Natural killer cell treated with Interleukin-12 subunit alpha and Interleukin-12 subunit beta and Interleukin-15 and Interleukin-18, amount 100 ng/mL, for 72 hours (primary cell): ENCODE measurements around the gene PLRG1. TPM values are rescaled to one million over a fixed set of nuclear protein-coding genes. Genes with fewer than 3 reads are reported as not detected.
A peak's percentile ranks its signal among the peaks of the same experiment; 100 is the strongest.

Source experiments
- ATAC-seq, 2 donors: fragments of 150-1000 bp; cut with Tn5 transposase in 1 of 2; sonication (Bioruptor Pico), chemical (Tn5 transposase) in 1 of 2; 2 replicates each; pipeline ENCODE4 v1.10.0; 2021
- DNase-seq: peaks from one replicate; pipeline ENCODE4 v3.0.0; 2022; ENCODE audit warnings: low spot score
- H3K27ac Mint-ChIP-seq, 2 donors: 1 replicate in 1 of 2; 2 replicates in 1 of 2; pipeline ENCODE4 v1.8.0; 2022; ENCODE audit warnings: mixed read lengths in 2 of 2, mild to moderate bottlenecking in 1 of 2, moderate library complexity in 1 of 2
- H3K27me3 Mint-ChIP-seq, 2 donors: 1 replicate in 1 of 2; 2 replicates in 1 of 2; pipeline ENCODE4 v1.8.0; 2022; ENCODE audit warnings: mixed read lengths in 2 of 2
- H3K36me3 Mint-ChIP-seq: one replicate; pipeline ENCODE4 v1.8.0; 2022; ENCODE audit warnings: mixed read lengths
- H3K4me1 Mint-ChIP-seq, 2 donors: 1 replicate in 1 of 2; 2 replicates in 1 of 2; pipeline ENCODE4 v1.8.0; 2022; ENCODE audit warnings: low read depth in 2 of 2, mixed read lengths in 2 of 2, mild to moderate bottlenecking in 1 of 2
- H3K4me3 Mint-ChIP-seq: one replicate; pipeline ENCODE4 v1.8.0; 2022; ENCODE audit warnings: mixed read lengths
- H3K9me3 Mint-ChIP-seq: 2 replicates; pipeline ENCODE4 v1.8.0; 2022; ENCODE audit warnings: mixed read lengths
- total RNA-seq, 2 donors: library from RNA; stranded (reverse); gene quantifications; one replicate each; pipeline ENCODE4 v1.2.3, GENCODE V29; 2022

Gene PLRG1
- total RNA-seq, 2 donors from 2014 or later: 84.5 to 109 TPM

DNA sequence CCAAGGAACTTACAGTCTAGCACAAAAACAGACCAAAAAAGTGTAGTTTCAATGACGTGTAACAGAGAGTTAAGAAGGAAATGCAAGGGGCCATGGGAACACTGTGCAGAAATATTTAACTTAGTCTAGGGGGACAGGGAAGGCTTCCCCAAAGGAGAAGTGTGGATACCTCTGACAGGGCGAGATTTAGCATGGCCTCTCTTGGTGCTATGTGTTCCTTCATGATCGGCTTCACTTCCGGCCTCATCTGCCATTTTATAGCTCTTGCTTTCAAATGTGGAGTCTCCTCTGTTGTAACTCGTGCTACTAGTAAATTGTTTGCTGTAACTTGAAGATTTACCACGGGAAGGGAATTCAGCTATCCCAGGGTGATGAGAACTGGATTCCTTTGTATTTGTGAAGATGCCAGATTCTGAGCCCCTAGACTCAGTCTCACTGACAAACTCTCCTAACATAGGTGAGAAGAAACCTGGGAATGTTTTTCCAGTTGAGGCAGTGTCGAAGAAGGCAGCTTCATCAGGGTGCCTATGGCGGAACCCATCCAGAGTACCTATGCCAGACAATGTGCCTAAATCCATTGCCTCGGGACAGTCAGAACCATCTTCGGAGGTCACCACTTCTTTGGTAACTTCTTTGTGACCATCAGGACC, 35.3 kb upstream of the PLRG1 start:
- H3K9me3 Mint-ChIP-seq: no peaks in the 10 kb centered on the region
- H3K27ac Mint-ChIP-seq: no peak overlapping the region
- ATAC-seq (no peak), DNase-seq (no peak)
- H3K4me1 Mint-ChIP-seq: no peaks in the 10 kb centered on the region
- no peak overlapping the region for H3K4me3 Mint-ChIP-seq
- no peaks in the 10 kb centered on the region for H3K36me3 Mint-ChIP-seq
- peaks cover 17 to 29% of the 10 kb centered on the region in 2 donors for H3K27me3 Mint-ChIP-seq

DNA sequence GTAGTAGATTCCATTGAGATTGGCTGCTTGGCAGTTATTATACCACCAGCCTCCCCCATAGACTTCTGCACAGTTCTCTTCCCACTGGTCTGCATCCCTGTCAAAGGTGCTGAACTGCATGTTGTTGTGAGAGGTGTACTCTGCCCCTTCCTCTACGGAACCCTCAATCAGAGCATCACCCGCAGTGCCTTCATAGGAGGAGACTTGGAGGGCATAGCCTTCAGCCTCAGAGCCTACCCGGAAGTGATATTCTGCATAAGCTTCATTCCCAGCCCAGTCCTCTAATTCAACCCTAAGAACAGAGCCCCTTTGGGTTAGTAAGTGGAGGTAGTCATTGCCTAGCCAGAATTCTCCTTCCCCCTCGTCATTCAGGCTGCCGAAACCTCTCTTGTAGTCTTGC, 34.1 kb upstream of the PLRG1 start:
- peak in 1 of 2 donors; percentile 40 for ATAC-seq
- no peak for DNase-seq
- Mint-ChIP-seq H3K36me3 (no peaks in the 10 kb centered on the region), H3K4me3 (no peak overlapping the region), H3K27me3 (peaks cover 13 to 27% of the 10 kb centered on the region in 2 donors), H3K27ac (no peak overlapping the region), H3K4me1 (no peaks in the 10 kb centered on the region), H3K9me3 (no peaks in the 10 kb centered on the region)

DNA sequence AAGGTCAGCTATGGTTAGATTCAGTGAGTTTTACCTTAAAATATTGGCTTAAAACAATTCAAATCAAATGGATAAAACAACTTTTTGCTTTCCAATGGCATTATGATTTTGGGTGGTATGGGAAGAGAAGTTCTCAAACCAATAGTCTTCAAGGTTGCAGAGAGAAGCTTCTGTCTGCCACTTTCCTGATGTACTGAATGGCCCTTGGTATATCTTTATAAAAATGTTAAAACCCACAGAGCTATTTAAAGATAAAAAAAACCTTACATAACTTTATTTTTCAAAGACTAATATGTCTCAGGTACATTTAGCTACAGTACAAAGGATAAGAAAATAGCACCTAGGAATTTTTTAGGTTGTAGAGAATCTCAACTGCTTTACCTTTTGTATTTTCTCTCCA, 33.5 kb upstream of the PLRG1 start:
- ATAC-seq: no peak
- Mint-ChIP-seq H3K36me3 (no peaks in the 10 kb centered on the region), H3K4me1 (no peaks in the 10 kb centered on the region), H3K4me3 (no peak overlapping the region), H3K27me3 (peaks cover 14 to 28% of the 10 kb centered on the region in 2 donors), H3K9me3 (no peaks in the 10 kb centered on the region), H3K27ac (no peak overlapping the region)
- DNase-seq: no peak

DNA sequence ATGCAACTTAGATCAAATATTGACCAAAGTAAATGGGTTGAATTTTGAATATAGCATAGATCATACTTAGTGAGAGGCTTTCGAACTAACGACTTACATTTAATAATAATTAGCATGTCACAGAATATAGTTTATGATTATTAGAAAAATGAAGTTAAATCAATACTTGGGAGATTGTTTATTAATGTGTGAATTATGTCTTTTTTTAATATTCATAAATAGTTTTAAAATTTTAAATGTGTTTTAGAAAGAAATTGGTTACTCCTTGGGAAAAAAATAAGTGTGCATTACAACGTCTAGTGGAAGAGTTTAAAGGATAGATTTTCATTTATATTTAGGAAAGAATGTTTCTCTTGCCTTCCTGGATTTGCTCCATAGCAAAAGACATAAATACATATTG, 33.0 kb upstream of the PLRG1 start:
- H3K36me3 Mint-ChIP-seq: no peaks in the 10 kb centered on the region
- peaks cover 14 to 28% of the 10 kb centered on the region in 2 donors for H3K27me3 Mint-ChIP-seq
- no peaks in the 10 kb centered on the region for H3K9me3 Mint-ChIP-seq
- H3K4me1 Mint-ChIP-seq: no peaks in the 10 kb centered on the region
- DNase-seq: no peak
- no peak overlapping the region for H3K4me3 Mint-ChIP-seq
- no peak for ATAC-seq
- H3K27ac Mint-ChIP-seq: no peak overlapping the region

DNA sequence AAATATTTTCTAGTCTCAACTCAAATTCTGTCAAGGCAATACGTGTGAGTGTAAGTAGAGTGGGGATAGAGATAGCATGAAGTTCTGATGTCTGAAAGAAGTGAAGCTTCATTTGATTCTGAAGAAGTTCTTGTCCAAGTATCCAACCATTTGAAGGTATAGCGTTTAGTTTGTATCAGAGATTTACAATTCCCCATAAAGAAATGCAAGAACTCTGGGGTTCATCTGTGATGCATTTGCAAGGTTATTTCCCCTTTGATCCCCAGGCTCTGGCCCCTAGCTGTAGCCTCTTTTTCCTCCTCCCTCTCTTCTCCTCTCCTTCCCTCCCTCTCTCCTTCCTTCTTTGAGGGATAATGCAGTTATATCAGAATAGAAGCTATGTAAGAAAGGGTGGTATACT, 32.5 kb upstream of the PLRG1 start:
- H3K27ac Mint-ChIP-seq: no peak overlapping the region
- DNase-seq (no peak), ATAC-seq (no peak)
- peaks cover 14 to 27% of the 10 kb centered on the region in 2 donors for H3K27me3 Mint-ChIP-seq
- no peak overlapping the region for H3K4me3 Mint-ChIP-seq
- no peaks in the 10 kb centered on the region for H3K36me3 Mint-ChIP-seq
- no peaks in the 10 kb centered on the region for H3K9me3 Mint-ChIP-seq
- no peaks in the 10 kb centered on the region for H3K4me1 Mint-ChIP-seq

DNA sequence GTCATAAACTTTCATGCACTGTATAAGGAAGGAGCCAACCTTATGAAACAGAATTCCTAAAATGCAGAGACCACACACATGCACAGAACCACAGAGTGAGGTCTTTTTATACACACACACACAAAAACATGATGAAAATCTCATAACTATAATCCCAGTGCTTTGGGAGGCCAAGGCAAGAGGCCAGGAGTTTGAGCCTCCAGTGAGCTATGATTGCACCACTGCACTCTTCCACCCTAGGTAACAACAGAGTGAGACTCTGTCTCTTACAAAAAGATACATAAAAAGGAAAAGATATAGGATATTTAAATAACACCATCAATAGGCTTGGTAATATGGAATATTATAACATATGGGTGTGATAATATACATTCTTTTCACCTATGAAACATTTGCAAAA, 29.7 kb upstream of the PLRG1 start:
- DNase-seq (no peak), ATAC-seq (no peak)
- Mint-ChIP-seq H3K4me1 (no peaks in the 10 kb centered on the region), H3K9me3 (no peaks in the 10 kb centered on the region), H3K36me3 (no peaks in the 10 kb centered on the region), H3K27me3 (peaks cover 10 to 26% of the 10 kb centered on the region in 2 donors), H3K4me3 (no peak overlapping the region), H3K27ac (no peak overlapping the region)

DNA sequence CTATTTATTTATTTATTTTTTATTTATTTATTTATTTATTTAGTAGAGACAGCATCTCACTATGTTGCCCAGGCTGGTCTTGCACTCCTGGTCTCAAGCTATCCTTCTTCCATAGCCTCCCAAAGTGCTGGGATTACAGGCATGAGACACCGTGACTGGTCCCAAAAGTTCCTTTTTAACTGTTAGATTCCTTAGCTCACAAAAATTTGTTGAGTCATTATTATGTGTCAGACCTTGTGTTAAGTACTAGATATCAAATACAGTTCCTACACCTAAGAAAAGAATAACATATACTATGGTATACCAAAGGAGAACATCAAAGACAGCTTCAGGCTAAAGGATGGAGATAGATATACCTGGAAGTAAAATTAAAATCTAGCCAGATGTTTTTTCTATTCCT, 28.7 kb upstream of the PLRG1 start:
- H3K4me3 Mint-ChIP-seq: no peak overlapping the region
- no peaks in the 10 kb centered on the region for H3K9me3 Mint-ChIP-seq
- H3K36me3 Mint-ChIP-seq: no peaks in the 10 kb centered on the region
- peaks cover 10 to 26% of the 10 kb centered on the region in 2 donors for H3K27me3 Mint-ChIP-seq
- H3K27ac Mint-ChIP-seq: no peak overlapping the region
- ATAC-seq (no peak), DNase-seq (no peak)
- H3K4me1 Mint-ChIP-seq: no peaks in the 10 kb centered on the region

DNA sequence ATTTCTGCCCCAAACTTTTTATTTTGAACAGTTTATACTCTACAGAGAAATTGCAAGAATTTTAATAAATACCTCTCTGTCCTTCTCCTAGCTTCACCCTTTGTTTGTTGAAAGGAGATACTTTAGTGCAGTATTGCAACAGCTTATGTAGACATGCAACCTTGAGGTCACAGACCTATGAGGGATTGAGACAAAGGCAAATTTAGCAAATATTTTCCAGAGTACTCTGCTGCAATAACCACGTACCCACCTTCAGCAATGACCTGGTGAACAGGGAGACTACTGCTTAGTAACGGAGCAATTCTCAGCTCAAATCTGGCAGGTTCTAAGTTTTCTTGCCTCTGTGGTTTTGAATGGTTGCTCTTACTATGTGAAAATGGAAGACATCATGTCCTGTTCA, 27.1 kb upstream of the PLRG1 start:
- H3K4me1 Mint-ChIP-seq: no peaks in the 10 kb centered on the region
- H3K36me3 Mint-ChIP-seq: no peaks in the 10 kb centered on the region
- H3K9me3 Mint-ChIP-seq: no peaks in the 10 kb centered on the region
- DNase-seq: no peak
- H3K27ac Mint-ChIP-seq: no peak overlapping the region
- no peak overlapping the region for H3K4me3 Mint-ChIP-seq
- peaks cover 10 to 26% of the 10 kb centered on the region in 2 donors for H3K27me3 Mint-ChIP-seq
- no peak for ATAC-seq

DNA sequence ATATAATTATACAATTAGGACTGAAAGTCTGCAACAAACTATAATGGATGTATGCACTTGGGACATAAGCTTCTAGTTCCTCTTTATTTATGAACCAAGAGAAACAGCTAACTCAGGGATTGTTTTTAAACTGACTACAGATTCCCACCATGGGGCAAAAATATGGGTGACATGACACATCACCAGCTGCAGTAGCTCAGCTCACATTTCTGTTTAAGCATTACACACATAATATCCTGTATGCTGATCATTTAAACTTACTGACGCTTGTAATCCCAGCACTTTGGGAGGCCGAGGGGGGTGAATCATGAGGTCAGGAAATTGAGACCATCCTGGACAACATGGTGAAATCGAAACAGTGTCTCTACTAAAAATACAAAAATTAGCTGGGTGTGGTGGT, 24.1 kb upstream of the PLRG1 start:
- ATAC-seq: no peak
- DNase-seq: no peak
- Mint-ChIP-seq H3K27me3 (peaks cover 7 to 23% of the 10 kb centered on the region in 2 donors), H3K4me3 (no peak overlapping the region), H3K36me3 (no peaks in the 10 kb centered on the region), H3K9me3 (no peaks in the 10 kb centered on the region), H3K4me1 (no peaks in the 10 kb centered on the region), H3K27ac (no peak overlapping the region)

DNA sequence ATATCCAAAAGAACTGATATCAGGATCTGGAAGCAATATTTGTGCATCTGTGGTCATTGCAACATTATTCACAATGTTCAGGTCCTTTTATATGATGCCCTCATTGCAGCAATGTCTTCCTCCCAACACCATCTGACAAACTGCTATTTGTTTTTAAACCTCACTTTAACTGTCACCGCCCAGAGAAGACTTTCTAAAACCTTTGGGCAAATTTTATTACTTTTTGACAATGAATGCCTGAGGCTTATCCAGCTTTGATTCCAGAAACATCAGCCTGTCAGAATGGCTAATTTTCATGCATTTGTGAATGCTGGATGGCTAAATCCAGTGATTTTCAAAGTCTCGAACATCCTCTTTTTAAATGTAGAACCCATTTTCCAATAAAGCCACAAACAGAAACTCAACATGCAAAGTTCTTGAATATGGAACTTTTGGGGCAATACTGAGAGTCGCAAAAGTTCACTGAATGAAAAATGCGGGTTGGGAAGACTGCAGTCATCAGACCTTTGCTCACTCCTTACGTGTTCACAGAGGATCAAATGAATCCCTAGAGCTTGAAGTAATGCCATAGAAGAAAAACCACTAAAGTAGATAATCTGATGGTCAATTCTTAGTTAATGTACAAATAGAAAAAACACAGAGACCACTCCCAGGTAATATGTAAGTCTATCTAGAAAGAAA, 23.1 kb upstream of the PLRG1 start:
- DNase-seq (no peak), ATAC-seq (no peak)
- H3K9me3 Mint-ChIP-seq: no peaks in the 10 kb centered on the region
- H3K4me1 Mint-ChIP-seq: no peaks in the 10 kb centered on the region
- no peaks in the 10 kb centered on the region for H3K36me3 Mint-ChIP-seq
- H3K27me3 Mint-ChIP-seq: peaks cover 6 to 19% of the 10 kb centered on the region in 2 donors
- H3K4me3 Mint-ChIP-seq: no peak overlapping the region
- H3K27ac Mint-ChIP-seq: no peak overlapping the region

DNA sequence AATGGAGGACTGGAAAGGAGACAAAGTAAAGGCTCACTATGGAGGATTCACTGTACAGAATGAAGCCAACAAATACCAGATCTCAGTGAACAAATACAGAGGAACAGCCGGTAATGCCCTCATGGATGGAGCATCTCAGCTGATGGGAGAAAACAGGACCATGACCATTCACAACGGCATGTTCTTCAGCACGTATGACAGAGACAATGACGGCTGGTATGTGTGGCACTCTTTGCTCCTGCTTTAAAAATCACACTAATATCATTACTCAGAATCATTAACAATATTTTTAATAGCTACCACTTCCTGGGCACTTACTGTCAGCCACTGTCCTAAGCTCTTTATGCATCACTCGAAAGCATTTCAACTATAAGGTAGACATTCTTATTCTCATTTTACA, 19.4 kb upstream of the PLRG1 start:
- Mint-ChIP-seq H3K4me3 (no peak overlapping the region), H3K9me3 (no peaks in the 10 kb centered on the region)

DNA sequence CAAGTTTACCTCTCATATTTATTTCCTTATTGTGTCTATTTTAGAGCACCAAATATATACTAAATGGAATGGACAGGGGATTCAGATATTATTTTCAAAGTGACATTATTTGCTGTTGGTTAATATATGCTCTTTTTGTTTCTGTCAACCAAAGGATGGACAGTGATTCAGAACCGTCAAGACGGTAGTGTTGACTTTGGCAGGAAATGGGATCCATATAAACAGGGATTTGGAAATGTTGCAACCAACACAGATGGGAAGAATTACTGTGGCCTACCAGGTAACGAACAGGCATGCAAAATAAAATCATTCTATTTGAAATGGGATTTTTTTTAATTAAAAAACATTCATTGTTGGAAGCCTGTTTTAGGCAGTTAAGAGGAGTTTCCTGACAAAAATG, 18.8 kb upstream of the PLRG1 start:
- DNase-seq (no peak), ATAC-seq (no peak)
- H3K27me3 Mint-ChIP-seq: peaks cover 4 to 13% of the 10 kb centered on the region in 2 donors
- H3K4me3 Mint-ChIP-seq: no peak overlapping the region
- no peak overlapping the region for H3K27ac Mint-ChIP-seq
- H3K9me3 Mint-ChIP-seq: no peaks in the 10 kb centered on the region
- H3K36me3 Mint-ChIP-seq: no peaks in the 10 kb centered on the region
- H3K4me1 Mint-ChIP-seq: no peaks in the 10 kb centered on the region

More for the DNA sequence above, 19.4 kb upstream of the PLRG1 start:
- Mint-ChIP-seq H3K36me3 (no peaks in the 10 kb centered on the region), H3K27ac (no peak overlapping the region), H3K4me1 (no peaks in the 10 kb centered on the region), H3K27me3 (peaks cover 4 to 13% of the 10 kb centered on the region in 2 donors)
- no peak for ATAC-seq
- DNase-seq: no peak

DNA sequence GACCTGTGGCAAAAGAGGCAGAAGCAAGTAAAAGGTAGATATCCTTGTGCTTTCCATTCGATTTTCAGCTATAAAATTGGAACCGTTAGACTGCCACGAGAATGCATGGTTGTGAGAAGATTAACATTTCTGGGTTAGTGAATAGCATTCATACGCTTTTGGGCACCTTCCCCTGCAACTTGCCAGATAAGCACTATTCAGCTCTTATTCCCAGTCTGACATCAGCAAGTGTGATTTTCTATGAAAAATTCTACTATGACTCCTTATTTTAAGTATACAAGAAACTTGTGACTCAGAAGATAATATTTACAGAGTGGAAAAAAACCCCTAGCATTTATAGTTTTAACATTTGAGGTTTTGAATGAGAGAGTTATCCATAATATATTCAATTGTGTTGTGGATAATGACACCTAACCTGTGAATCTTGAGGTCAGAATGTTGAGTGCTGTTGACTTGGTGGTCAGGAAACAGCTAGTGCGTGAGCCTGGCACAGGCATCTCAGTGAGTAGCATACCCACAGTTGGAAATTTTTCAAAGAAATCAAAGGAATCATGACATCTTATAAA, 16.5 kb upstream of the PLRG1 start:
- ATAC-seq (no peak), DNase-seq (no peak)
- H3K9me3 Mint-ChIP-seq: no peaks in the 10 kb centered on the region
- peaks cover 4 to 8% of the 10 kb centered on the region in 2 donors for H3K27me3 Mint-ChIP-seq
- H3K36me3 Mint-ChIP-seq: no peaks in the 10 kb centered on the region
- H3K4me3 Mint-ChIP-seq: no peak overlapping the region
- H3K27ac Mint-ChIP-seq: no peak overlapping the region
- H3K4me1 Mint-ChIP-seq: no peaks in the 10 kb centered on the region

DNA sequence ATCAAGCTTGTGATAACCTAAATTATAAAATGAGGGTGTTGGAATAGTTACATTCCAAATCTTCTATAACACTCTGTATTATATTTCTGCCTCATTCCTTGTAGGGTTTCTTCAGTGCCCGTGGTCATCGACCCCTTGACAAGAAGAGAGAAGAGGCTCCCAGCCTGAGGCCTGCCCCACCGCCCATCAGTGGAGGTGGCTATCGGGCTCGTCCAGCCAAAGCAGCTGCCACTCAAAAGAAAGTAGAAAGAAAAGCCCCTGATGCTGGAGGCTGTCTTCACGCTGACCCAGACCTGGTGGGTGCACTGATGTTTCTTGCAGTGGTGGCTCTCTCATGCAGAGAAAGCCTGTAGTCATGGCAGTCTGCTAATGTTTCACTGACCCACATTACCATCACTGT, 15.5 kb upstream of the PLRG1 start:
- no peak for DNase-seq
- Mint-ChIP-seq H3K9me3 (no peaks in the 10 kb centered on the region), H3K27me3 (peaks cover 7 to 9% of the 10 kb centered on the region in 2 donors), H3K36me3 (no peaks in the 10 kb centered on the region), H3K4me1 (no peaks in the 10 kb centered on the region), H3K27ac (no peak overlapping the region), H3K4me3 (no peak overlapping the region)
- no peak for ATAC-seq
